Activated CD8-positive, alpha-beta memory T cell treated with anti-CD3 and anti-CD28 coated beads for 1 hour (primary cell): Measurements from ENCODE around the gene C14orf132.

Source experiments
- DNase-seq, 2 donors: peaks; one replicate each; pipeline ENCODE4 v3.0.0-alpha.2; 2020; ENCODE audit warnings: low read depth in 1 of 2; ENCODE audit errors: extremely low read depth in 1 of 2

C14orf132 gene

DNA sequence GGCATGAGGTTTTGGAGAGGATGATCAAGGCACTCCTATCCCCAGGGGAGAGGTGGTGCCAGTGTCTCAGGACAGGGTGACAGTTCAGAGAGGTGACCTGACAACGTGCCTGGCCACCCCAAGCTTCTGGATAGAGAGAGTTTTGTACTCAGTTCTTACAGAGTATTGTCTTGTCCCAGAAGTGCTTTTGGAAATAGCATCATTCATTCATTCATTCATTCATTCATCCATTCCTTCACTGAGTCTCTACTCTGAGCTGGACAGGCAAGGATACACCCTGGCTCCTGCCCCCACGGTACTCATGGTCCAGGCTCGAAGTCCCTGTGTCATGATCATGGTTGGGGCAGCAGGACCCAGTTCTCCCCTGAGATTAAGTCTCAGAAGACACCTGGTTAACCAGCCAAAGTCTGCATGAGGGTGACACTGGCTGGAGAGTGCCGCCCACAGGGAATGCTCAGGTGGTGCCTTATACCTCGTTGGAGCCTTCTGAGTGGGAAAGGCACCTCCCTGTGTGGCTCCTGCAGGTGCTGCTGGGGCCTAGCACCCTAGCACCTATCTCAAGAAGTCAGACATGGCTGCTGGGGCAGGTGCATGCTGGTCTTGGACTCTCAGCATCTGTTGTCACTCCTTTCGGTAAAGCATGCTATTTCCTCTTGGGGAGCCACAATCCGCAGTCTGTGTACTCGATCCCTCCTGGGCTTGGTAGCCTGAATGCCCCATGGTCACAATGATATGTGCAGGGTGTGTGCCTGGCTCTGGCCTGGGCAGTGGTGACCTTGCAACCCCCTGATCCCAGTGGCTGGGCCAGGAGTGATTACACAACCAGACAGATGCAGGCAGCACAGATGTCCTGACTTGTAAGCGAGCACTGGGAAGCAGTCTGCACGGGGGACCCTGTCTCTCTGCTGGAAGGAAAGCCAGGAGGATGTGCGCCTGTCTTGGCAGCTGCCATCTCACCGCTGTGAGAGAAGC is 57.8 kb downstream of the C14orf132 start:
- no peak for DNase-seq

GRCh38 chr14:96097752-96098151 is 58.6 kb downstream of the C14orf132 start:
- DNase-seq: no peak

- no peak for DNase-seq
Observed at GRCh38 chr14:96098309-96098998, 59.3 kb downstream of the C14orf132 start.

DNA sequence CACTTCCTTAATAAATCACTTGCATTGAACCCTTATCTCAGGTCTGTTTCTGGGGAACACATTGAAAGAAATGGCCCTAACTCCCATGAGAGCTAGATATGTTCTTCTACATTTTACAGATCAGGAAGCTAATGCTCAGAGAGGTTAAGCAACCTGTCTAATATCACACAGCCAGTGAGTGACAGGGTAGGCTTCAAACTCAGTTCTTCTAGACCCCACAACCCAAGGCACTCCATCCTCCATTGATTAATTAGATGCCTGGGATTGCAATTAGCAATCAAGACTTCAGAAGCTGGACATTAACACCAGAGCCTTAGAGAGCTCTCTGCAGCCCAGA is 59.8 kb downstream of the C14orf132 start:
- DNase-seq: no peak

DNA sequence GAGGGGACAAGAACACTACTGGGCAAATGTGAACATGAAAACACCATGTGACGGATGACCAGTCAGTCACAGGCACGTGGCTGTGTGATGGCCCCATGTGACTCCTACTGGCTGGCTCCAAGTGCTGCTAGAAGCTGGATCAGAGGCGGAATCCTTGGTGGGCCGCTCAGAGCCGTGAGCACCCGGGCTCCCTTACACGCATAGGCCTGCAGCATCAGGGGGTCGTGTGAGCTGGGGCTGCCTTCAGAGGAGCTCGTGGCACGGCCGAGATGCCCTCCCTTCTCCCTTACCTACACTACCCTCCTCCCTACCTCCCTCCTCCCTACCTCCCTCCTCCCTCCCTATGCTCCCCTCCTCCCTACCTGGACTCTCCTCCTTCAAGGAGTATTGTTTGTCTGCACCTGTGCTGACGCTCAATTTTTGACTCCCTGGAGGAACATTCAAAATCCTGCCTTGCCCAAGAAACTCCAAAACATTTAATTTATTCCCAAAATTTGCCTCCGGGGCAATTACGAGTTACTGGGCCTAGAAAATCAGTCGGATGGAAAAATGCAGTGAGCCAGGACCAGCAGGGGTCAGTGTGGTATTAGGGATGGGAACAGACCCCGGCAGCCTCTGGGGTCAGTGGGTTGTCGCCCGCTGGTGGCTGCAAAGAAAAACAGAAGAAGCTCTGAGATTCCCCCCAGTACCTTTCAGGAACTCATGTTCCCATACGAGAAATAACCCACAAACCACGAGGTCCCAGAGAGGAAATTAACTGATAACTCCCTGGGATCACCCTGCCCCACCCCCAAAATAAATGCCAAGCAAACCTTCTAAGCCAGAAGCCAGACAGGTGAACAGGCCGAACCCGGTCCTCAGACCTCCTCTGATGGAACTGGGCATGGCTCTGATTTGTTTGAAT is 61.3 kb downstream of the C14orf132 start:
- peak; percentile 29 to 33 for DNase-seq

- DNase-seq: no peak
Observed at GRCh38 chr14:96102081-96102856, 63.1 kb downstream of the C14orf132 start.

GRCh38 chr14:96103075-96103474 is 63.9 kb downstream of the C14orf132 start:
- no peak for DNase-seq

GRCh38 chr14:96103560-96104460 is 64.6 kb downstream of the C14orf132 start:
- DNase-seq: no peak

- DNase-seq: no peak
Observed at GRCh38 chr14:96104469-96105057, 65.4 kb downstream of the C14orf132 start.

DNA sequence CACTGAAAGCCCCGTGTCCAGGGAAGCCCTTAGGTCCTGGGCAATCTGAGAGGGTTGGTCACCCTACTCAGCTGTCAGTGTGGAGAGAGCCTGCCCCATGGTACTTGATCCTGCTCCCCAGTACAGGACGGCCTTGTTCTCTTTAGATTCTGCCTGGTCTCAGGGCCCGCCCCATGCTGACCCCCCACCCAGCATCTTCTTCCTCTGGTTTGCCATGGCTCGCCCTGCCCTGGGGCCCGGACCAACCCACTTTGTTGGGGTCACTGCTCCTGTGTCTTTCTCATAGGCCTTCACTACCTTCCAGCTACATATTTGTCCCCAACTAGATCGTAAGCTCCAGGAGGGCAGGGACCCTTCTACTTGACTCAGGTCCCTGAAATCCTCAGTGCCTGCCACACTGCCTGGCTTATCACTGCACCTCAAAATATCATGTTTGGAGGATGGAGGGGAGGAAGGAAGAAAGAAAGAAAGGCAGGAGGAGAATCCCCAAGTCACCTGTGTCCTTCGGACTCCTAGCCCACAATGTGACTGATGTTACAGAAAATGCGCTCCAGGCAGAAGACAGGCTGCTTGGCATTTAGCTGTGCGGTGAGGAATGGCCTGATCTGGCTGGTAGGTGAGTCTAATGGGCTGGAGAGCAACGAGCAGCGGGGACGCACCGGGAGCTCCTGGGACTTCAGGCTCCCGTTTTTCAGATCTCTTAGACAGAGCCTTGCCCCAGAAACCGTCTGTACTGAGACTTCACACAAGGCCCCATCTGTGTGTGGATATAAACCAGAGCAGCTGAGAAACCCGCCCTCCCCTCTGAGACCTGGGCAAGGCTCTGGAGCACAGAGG is 66.1 kb downstream of the C14orf132 start:
- DNase-seq: no peak

DNA sequence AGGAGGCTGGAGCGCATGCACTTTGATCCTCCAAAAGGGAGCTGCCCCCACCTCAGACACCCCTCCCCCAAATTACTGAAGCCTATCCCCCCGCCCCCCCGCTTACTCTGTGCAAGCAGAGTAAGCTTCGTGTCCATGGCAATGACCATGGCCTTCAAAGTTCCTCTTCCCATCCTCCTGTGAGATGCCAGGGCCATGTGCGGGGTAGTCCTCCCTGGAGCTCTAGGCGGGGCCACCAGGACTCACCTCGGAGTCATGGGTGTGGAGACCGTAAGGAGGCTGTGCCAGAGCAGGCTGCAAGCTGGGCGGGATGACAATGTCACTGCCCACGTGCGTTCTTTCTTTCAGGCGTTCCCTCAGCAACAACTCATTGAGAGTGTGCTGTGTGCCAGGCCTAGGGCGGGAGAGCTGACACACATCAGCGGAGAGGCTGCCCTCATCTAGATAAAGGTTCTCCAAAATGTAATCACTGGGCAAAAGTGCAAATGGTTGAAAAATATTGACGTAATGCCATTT is 66.8 kb downstream of the C14orf132 start:
- no peak for DNase-seq

- no peak for DNase-seq
Observed at GRCh38 chr14:96106891-96107290, 67.7 kb downstream of the C14orf132 start.

DNA sequence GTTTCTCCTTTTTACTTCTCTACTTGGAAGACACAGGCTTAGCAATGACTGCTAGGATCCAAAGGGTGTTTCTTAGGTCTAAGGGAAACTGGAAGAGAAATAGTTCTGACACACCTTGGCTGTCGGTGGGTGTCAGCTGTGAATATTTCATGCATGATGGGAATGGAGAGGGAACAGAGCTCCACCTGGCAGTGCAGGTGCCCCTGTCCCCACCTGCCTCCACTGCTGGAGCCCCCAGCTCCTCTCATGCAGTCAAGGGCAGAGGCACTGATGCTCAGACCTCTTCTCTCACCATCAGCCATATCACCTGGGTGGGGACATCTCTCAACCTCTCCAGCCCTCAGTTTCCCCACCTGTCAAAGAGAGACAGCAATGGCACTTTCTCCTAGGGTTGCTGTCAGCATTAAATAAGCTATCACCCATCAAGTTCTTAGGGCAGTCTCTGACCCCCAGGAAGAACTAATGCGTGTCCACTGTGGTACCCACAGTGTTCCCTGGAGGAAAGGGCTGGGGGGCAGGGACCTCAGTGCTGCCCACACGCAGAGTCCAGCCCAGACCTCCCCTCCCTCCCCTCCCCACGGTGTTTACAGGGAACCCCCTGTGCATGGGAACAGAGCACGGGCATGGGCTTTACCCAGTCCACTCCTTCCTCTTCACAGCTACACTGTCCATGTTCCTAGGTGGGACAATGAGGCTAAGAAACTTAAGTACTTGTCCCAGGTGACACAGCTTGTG is 69.1 kb downstream of the C14orf132 start:
- DNase-seq: no peak

DNA sequence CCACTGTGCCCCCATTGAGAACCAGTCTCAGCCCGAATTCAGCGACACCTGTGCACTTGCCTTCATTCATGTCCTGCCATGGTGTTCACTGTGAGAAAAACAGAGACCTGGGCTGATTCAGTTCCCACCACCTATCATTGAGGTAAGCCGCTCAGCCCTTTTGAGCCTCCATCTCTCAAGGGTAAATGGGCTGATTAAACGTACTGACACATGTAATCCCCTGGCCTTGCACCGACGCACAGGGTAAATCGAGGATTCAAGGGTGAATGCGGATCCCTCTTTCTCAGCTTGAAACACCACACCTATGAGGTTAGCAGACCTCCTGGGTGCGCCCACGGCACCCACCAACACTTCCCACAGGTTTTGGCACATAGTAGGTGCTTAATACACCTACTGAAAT is 69.7 kb downstream of the C14orf132 start:
- no peak for DNase-seq

- no peak for DNase-seq
Observed at GRCh38 chr14:96109596-96110355, 70.6 kb downstream of the C14orf132 start.

GRCh38 chr14:96112032-96112431 is 72.9 kb downstream of the C14orf132 start:
- DNase-seq: no peak
